ENCODE results near the gene CERS6. TPM values are rescaled to one million over a fixed set of nuclear protein-coding genes. Genes with fewer than 3 reads are reported as not detected.

CERS6 gene
- total RNA-seq, 1 donor from 2014 or later = 30.8 TPM

DNA sequence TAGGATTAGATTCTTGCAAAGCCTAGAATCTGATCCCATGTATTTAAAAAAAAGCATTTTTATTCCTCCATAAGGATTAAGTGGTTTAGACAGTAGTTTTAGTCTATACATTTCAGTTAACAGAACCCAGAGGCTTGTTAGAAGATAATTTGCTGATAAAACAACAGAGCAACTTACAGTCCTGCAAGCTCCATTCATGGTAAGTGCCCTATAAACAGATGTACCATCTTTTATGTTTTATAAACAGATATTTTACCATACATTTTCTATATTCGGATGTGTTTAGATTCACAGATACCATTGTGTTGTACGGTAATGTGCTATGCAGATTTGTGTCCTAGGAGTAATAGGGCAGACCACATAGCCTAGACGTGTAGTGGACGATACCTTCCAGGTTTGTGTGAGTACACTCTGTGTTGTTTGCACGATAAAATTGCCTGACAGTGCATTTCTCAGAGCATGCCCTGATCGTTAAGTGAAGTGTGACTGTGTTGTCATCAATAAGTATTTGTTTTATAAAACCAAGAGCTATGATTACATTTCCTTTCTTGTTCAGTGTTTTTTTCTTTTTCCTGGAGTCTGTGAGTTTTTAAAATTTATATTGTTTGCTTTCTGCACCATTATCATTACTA, 54.2 kb downstream of the CERS6 start:
- H3K9me3 ChIP-seq (ENCODE audit: control insufficient read depth in 3 of 3, low read length in 3 of 3) = no peaks in the 10 kb centered on the region
- no peaks in the 10 kb centered on the region for H3K4me1 ChIP-seq (ENCODE audit: control insufficient read depth in 3 of 3, insufficient read depth in 3 of 3, low read length in 3 of 3)
- H3K36me3 ChIP-seq (ENCODE audit: control insufficient read depth in 3 of 3, insufficient read depth in 3 of 3, low read length in 3 of 3) = no peaks in the 10 kb centered on the region
- H3K4me3 ChIP-seq (ENCODE audit: low read length in 3 of 3) = no peak overlapping the region
- no peak overlapping the region for H3K27ac ChIP-seq (ENCODE audit: low read depth, low read length)
- H3K27me3 ChIP-seq (ENCODE audit: control insufficient read depth in 3 of 3, insufficient read depth in 3 of 3, low read length in 3 of 3) = no peaks in the 10 kb centered on the region
- no peak overlapping the region for H3K9ac ChIP-seq (ENCODE audit: low read depth in 1 of 3, low read length in 3 of 3)

DNA sequence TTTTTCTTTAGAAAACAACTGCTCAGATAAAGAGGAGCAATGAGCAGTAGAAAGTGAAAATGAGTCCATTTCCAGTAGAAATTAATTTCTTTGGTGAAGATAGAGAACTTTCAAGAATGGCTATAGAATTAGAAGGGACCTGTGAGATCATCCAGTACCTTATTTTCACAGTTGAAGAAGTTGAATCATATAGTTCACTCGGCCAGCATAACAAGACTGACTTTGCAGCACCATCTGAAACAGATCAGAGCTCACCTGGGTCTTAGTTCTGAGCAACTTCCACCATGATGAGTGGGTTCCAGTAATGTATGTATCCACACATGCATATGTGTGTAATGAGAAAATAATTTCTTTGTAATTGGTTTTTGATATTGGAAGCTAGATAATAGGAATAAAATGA, 58.6 kb downstream of the CERS6 start:
- Histone ChIP-seq H3K9me3 (ENCODE audit: control insufficient read depth in 3 of 3, low read length in 3 of 3) (no peaks in the 10 kb centered on the region), H3K4me3 (ENCODE audit: low read length in 3 of 3) (no peak overlapping the region), H3K36me3 (ENCODE audit: control insufficient read depth in 3 of 3, insufficient read depth in 3 of 3, low read length in 3 of 3) (no peaks in the 10 kb centered on the region), H3K9ac (ENCODE audit: low read depth in 1 of 3, low read length in 3 of 3) (no peak overlapping the region), H3K4me1 (ENCODE audit: control insufficient read depth in 3 of 3, insufficient read depth in 3 of 3, low read length in 3 of 3) (peaks cover 14 to 16% (median 15%) of the 10 kb centered on the region in 3 donors), H3K27ac (ENCODE audit: low read depth, low read length) (no peak overlapping the region), H3K27me3 (ENCODE audit: control insufficient read depth in 3 of 3, insufficient read depth in 3 of 3, low read length in 3 of 3) (no peaks in the 10 kb centered on the region)

DNA sequence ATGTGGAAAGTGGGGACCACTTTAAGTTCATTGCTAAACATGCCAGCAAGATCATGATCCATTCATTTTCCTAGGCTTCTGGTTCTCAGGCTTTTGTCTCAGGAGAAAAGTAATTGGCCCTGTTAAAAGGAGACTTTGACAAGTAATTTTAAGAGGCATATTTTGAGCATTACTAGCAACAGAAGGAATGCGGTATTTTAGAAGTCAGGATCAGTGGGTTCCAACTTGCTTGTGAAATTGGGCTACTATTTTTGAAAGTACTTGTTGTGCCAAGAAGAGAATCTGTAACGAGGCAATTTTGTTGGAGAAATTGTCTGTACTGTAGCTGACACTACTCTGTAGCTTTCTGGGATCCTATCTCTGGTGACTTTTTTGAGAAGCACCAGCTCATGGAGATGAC, 59.4 kb downstream of the CERS6 start:
- peaks cover 14 to 16% (median 15%) of the 10 kb centered on the region in 3 donors for H3K4me1 ChIP-seq (ENCODE audit: control insufficient read depth in 3 of 3, insufficient read depth in 3 of 3, low read length in 3 of 3)

DNA sequence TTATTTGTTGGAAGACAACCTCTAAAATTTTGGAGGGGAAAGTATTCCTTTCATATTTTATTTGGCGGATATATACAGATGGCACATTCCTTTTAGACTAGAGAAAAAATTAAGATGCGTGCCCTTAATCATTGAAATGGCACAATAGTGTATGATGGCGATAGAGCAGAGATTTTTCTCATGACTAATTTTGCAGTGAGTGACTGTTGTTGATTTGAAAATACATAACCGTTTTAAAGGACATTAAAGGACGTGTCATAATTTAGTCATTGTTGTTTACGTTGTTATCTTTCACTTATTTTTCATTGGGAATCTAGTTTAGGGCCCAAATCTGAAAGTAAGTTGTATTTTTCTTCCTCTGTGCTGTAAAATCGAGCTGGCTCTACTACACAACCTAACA, 61.7 kb downstream of the CERS6 start:
- Histone ChIP-seq H3K27me3 (ENCODE audit: control insufficient read depth in 3 of 3, insufficient read depth in 3 of 3, low read length in 3 of 3) (no peaks in the 10 kb centered on the region), H3K4me1 (ENCODE audit: control insufficient read depth in 3 of 3, insufficient read depth in 3 of 3, low read length in 3 of 3) (peaks cover 19 to 22% (median 20%) of the 10 kb centered on the region in 3 donors), H3K4me3 (ENCODE audit: low read length in 3 of 3) (no peak overlapping the region), H3K36me3 (ENCODE audit: control insufficient read depth in 3 of 3, insufficient read depth in 3 of 3, low read length in 3 of 3) (no peaks in the 10 kb centered on the region), H3K27ac (ENCODE audit: low read depth, low read length) (no peak overlapping the region), H3K9ac (ENCODE audit: low read depth in 1 of 3, low read length in 3 of 3) (no peak overlapping the region), H3K9me3 (ENCODE audit: control insufficient read depth in 3 of 3, low read length in 3 of 3) (no peaks in the 10 kb centered on the region)

More for the DNA sequence above, 59.4 kb downstream of the CERS6 start:
- H3K27ac ChIP-seq (ENCODE audit: low read depth, low read length) = no peak overlapping the region
- no peaks in the 10 kb centered on the region for H3K27me3 ChIP-seq (ENCODE audit: control insufficient read depth in 3 of 3, insufficient read depth in 3 of 3, low read length in 3 of 3)
- H3K4me3 ChIP-seq (ENCODE audit: low read length in 3 of 3) = no peak overlapping the region
- H3K36me3 ChIP-seq (ENCODE audit: control insufficient read depth in 3 of 3, insufficient read depth in 3 of 3, low read length in 3 of 3) = no peaks in the 10 kb centered on the region
- no peaks in the 10 kb centered on the region for H3K9me3 ChIP-seq (ENCODE audit: control insufficient read depth in 3 of 3, low read length in 3 of 3)
- no peak overlapping the region for H3K9ac ChIP-seq (ENCODE audit: low read depth in 1 of 3, low read length in 3 of 3)

DNA sequence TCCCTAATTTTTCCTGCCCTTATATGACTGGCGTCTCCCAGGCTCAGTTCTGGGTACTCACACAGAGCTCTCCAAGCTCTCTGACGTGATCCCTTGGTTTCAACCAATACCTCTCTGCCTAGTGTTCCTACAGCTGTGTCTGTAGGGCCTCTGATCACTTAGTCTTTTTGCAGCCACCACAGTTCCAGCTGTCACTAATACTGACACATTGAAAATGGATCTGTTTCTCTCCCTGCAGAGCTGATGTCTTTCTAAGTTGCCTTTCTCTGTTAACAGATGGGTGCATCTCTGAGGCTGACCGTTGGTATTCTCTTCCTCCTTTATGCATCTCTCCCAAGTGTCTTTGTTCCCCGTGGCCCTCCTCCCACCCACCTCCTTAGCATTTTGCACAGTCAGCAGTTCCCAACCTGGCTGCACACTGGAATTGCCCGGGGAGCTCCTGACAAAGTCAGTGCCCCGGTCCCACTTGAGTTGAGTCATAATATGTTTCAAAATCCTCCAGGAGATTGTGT, 62.5 kb downstream of the CERS6 start:
- H3K4me3 ChIP-seq (ENCODE audit: low read length in 3 of 3) = no peak overlapping the region
- H3K9ac ChIP-seq (ENCODE audit: low read depth in 1 of 3, low read length in 3 of 3) = no peak overlapping the region
- no peaks in the 10 kb centered on the region for H3K36me3 ChIP-seq (ENCODE audit: control insufficient read depth in 3 of 3, insufficient read depth in 3 of 3, low read length in 3 of 3)
- no peak overlapping the region for H3K27ac ChIP-seq (ENCODE audit: low read depth, low read length)
- no peaks in the 10 kb centered on the region for H3K9me3 ChIP-seq (ENCODE audit: control insufficient read depth in 3 of 3, low read length in 3 of 3)
- H3K4me1 ChIP-seq (ENCODE audit: control insufficient read depth in 3 of 3, insufficient read depth in 3 of 3, low read length in 3 of 3) = peaks cover 19 to 29% (median 20%) of the 10 kb centered on the region in 3 donors
- H3K27me3 ChIP-seq (ENCODE audit: control insufficient read depth in 3 of 3, insufficient read depth in 3 of 3, low read length in 3 of 3) = no peaks in the 10 kb centered on the region

DNA sequence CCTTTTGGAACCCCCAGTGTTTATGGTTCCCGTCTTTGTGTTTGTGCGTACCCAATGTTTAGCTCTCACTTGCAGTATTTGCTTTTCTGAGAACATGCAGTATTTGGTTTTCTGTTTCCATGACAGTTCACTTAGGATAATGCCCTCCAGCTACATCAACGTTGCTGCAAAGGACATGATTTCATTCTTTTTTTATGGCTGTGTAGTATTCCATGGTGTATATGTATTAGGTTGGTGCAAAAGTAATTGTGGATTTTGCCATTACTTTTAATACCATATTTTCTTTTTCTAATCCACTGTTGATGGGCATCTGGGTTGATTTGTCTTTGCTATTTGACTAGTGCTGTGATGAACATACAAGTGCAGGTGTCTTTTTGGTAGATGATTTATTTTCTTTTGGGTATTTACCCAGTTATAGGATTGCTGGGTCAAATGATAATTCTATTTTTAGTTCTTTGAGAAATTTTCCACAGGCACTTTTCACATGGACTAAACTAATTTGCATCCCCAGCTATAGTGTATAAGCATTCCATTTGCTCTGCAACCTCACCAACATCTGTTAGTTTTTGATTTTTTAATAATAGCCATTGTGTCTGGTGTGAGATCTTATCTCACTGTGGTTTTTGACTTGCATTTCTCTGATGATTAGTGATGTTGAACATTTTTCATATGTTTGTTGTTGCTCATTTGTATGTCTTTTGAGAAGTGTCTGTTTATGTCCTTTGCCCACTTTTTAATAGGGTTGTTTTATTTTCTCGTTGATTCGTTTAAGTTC, 63.6 kb downstream of the CERS6 start:
- peaks cover 20 to 36% (median 21%) of the 10 kb centered on the region in 3 donors for H3K4me1 ChIP-seq (ENCODE audit: control insufficient read depth in 3 of 3, insufficient read depth in 3 of 3, low read length in 3 of 3)
- H3K4me3 ChIP-seq (ENCODE audit: low read length in 3 of 3) = no peak overlapping the region
- no peaks in the 10 kb centered on the region for H3K27me3 ChIP-seq (ENCODE audit: control insufficient read depth in 3 of 3, insufficient read depth in 3 of 3, low read length in 3 of 3)
- H3K9ac ChIP-seq (ENCODE audit: low read depth in 1 of 3, low read length in 3 of 3) = no peak overlapping the region
- no peak overlapping the region for H3K27ac ChIP-seq (ENCODE audit: low read depth, low read length)
- H3K36me3 ChIP-seq (ENCODE audit: control insufficient read depth in 3 of 3, insufficient read depth in 3 of 3, low read length in 3 of 3) = no peaks in the 10 kb centered on the region
- H3K9me3 ChIP-seq (ENCODE audit: control insufficient read depth in 3 of 3, low read length in 3 of 3) = no peaks in the 10 kb centered on the region

DNA sequence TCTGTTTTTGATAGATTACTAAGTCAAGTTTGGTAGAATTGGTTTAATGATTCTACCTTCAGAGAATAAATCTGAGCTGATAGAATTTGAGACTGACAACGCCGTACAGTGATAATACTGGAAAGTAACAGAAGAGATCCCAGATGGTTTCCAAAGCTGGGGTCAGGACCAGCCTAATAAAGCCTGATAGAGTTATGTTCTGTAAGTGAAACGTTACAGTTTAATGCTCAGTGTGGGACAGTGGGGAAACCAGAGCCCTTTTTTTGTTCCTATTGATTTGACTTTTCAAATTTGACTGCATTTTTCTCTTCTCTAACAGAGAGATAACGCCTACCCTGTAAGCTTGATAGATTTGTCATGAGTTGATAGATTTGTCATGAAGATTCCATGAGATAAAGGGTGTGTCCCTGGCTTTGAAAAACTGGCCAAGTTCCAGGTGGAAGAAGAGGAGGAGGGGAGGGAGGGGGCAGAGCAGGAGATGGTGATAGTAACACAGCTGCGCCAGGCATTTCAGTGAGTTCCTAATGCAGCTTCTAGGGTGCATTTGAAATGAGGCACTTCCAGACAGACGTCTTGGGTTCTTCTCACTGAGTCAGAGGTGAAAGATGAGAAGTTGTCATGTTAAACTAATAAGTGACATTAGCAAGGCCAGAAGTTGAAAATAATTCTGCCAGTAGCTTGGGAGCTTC, 65.1 kb downstream of the CERS6 start:
- no peaks in the 10 kb centered on the region for H3K27me3 ChIP-seq (ENCODE audit: control insufficient read depth in 3 of 3, insufficient read depth in 3 of 3, low read length in 3 of 3)
- peak overlapping the region; percentile 28 to 42 (median 30) for H3K4me3 ChIP-seq (ENCODE audit: low read length in 3 of 3)
- H3K27ac ChIP-seq (ENCODE audit: low read depth, low read length) = peak overlapping the region; percentile 49
- no peaks in the 10 kb centered on the region for H3K9me3 ChIP-seq (ENCODE audit: control insufficient read depth in 3 of 3, low read length in 3 of 3)
- H3K4me1 ChIP-seq (ENCODE audit: control insufficient read depth in 3 of 3, insufficient read depth in 3 of 3, low read length in 3 of 3) = peaks cover 22 to 37% (median 23%) of the 10 kb centered on the region in 3 donors
- no peaks in the 10 kb centered on the region for H3K36me3 ChIP-seq (ENCODE audit: control insufficient read depth in 3 of 3, insufficient read depth in 3 of 3, low read length in 3 of 3)
- H3K9ac ChIP-seq (ENCODE audit: low read depth in 1 of 3, low read length in 3 of 3) = peak overlapping the region in 1 of 3 donors; percentile 18

DNA sequence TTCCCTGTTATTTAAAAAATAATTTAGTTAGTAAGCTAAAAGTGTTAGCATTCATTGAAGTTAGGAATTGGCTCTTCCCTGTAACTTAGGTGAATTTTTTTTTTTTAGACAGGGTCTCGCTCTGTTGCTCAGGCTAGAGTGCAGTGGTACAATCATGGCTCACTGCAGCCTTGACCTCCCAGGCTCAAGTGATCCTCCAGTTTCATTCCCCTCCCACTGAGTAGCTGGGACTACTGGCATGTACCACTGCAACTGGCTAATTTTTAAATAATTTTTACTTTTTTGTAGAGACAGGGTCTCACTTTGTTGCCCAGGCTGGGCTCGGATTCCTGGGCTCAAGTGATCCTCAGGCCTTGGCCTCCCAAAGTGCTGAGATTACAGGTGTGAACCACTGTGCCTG, 66.4 kb downstream of the CERS6 start:
- Histone ChIP-seq H3K4me3 (ENCODE audit: low read length in 3 of 3) (no peak overlapping the region), H3K36me3 (ENCODE audit: control insufficient read depth in 3 of 3, insufficient read depth in 3 of 3, low read length in 3 of 3) (no peaks in the 10 kb centered on the region), H3K27ac (ENCODE audit: low read depth, low read length) (no peak overlapping the region), H3K4me1 (ENCODE audit: control insufficient read depth in 3 of 3, insufficient read depth in 3 of 3, low read length in 3 of 3) (peaks cover 27 to 43% (median 29%) of the 10 kb centered on the region in 3 donors), H3K9me3 (ENCODE audit: control insufficient read depth in 3 of 3, low read length in 3 of 3) (no peaks in the 10 kb centered on the region), H3K27me3 (ENCODE audit: control insufficient read depth in 3 of 3, insufficient read depth in 3 of 3, low read length in 3 of 3) (no peaks in the 10 kb centered on the region), H3K9ac (ENCODE audit: low read depth in 1 of 3, low read length in 3 of 3) (no peak overlapping the region)

DNA sequence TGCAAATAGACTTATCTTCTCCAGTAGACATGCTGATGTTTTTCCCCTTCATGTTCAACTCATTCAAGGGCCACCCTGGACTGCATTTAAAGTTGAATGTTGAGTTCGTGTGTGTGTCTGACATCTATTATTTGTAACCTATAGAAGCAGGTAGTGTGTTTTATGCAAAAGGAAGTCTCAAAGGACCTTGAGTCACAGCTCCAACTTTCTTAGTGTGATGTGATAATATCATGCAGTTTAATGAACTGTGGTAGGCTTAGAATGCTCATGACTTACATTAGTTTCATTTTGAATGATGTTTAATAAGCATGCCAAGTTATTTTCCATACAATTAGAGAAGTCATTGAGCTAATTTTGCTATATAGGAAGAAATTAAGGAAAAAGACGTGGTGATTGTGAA, 67.9 kb downstream of the CERS6 start:
- no peak overlapping the region for H3K9ac ChIP-seq (ENCODE audit: low read depth in 1 of 3, low read length in 3 of 3)
- H3K4me1 ChIP-seq (ENCODE audit: control insufficient read depth in 3 of 3, insufficient read depth in 3 of 3, low read length in 3 of 3) = peaks cover 22 to 38% (median 24%) of the 10 kb centered on the region in 3 donors
- H3K27ac ChIP-seq (ENCODE audit: low read depth, low read length) = no peak overlapping the region
- H3K9me3 ChIP-seq (ENCODE audit: control insufficient read depth in 3 of 3, low read length in 3 of 3) = no peaks in the 10 kb centered on the region
- no peaks in the 10 kb centered on the region for H3K36me3 ChIP-seq (ENCODE audit: control insufficient read depth in 3 of 3, insufficient read depth in 3 of 3, low read length in 3 of 3)
- H3K27me3 ChIP-seq (ENCODE audit: control insufficient read depth in 3 of 3, insufficient read depth in 3 of 3, low read length in 3 of 3) = no peaks in the 10 kb centered on the region
- H3K4me3 ChIP-seq (ENCODE audit: low read length in 3 of 3) = no peak overlapping the region

DNA sequence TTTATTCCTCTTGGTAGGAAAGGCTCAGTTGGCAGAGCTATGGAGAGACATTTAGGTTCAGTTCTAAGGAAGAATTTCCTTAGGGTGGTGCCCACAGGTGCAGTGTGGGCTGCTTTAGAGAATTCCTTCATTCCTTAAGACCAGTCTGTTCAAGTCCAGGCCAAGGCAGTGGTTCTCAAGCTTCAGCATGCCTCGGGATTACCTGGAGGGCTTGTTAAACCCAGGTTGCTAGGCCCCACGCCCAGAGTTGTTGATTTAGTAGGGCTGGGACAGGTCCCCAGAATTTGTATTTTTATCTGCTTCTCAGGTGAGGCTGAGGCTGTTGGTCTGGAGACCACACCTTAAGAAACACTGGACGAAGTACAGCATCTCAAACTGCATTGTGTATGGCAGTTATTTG, 68.9 kb downstream of the CERS6 start:
- Histone ChIP-seq H3K9ac (ENCODE audit: low read depth in 1 of 3, low read length in 3 of 3) (no peak overlapping the region), H3K4me1 (ENCODE audit: control insufficient read depth in 3 of 3, insufficient read depth in 3 of 3, low read length in 3 of 3) (peaks cover 25 to 42% (median 29%) of the 10 kb centered on the region in 3 donors), H3K4me3 (ENCODE audit: low read length in 3 of 3) (no peak overlapping the region), H3K36me3 (ENCODE audit: control insufficient read depth in 3 of 3, insufficient read depth in 3 of 3, low read length in 3 of 3) (no peaks in the 10 kb centered on the region), H3K27ac (ENCODE audit: low read depth, low read length) (no peak overlapping the region), H3K9me3 (ENCODE audit: control insufficient read depth in 3 of 3, low read length in 3 of 3) (no peaks in the 10 kb centered on the region), H3K27me3 (ENCODE audit: control insufficient read depth in 3 of 3, insufficient read depth in 3 of 3, low read length in 3 of 3) (no peaks in the 10 kb centered on the region)

All from skeletal muscle tissue (tissue), 4 donors.